ENCODE results near the gene SECISBP2L. TPM values are rescaled to one million over a fixed set of nuclear protein-coding genes. Genes with fewer than 3 reads are reported as not detected.

Gene SECISBP2L
- total and polyA plus RNA-seq, 9 of the 15 experiments (the other 6 are each of a cell fraction or from before 2014, with no cell fraction given), result 0.55 to 14.1 (median 10.4) TPM

DNA sequence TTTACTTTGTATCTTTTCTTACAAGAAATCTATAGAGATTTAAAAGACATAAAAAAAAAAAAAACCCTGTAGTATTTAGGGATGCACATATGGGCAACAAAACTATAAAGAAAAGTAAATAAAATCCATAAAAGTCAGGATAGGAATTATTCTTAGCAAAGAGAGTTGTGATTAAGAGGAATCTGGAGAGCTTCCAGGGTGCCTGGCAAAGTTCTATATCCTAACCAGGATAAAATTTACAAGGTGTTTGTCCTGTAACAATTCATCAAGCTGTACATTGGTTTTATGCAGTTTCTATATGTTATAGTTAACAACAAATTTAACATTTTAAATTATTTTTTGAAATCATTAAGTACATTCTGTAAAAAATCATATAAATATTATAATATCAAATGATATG, 7.9 kb downstream of the SECISBP2L start:
- FAIRE-seq (no peak), ATAC-seq (no peak), DNase-seq (ENCODE audit: extremely low read depth in 1 of 4, low spot score in 3 of 4) (no peak)
- TF ChIP-seq ZNF766 (CRISPR knock-in tag; conservative IDR thresholded peaks at IDR 0.05) (no peak), PHF21A (IDR thresholded peaks at IDR 0.05; ENCODE audit: borderline replicate concordance, low read depth) (no peak), ZNF232 (CRISPR knock-in tag; IDR thresholded peaks at IDR 0.05) (no peak), ZNF24 (IDR thresholded peaks at IDR 0.05) (no peak), ZNF184 (CRISPR knock-in tag; IDR thresholded peaks at IDR 0.05) (no peak), TAF1 (IDR thresholded peaks at IDR 0.05; ENCODE audit: control insufficient read depth, extremely low read depth, insufficient read depth, low read length, severe bottlenecking) (no peak), DDX20 (tag; IDR thresholded peaks at IDR 0.05; ENCODE audit: low read depth) (no peak), ZNF146 (CRISPR knock-in tag; IDR thresholded peaks at IDR 0.05; ENCODE audit: unreplicated experiment) (no peak), ZNF174 (CRISPR knock-in tag; IDR thresholded peaks at IDR 0.05) (no peak), ZNF76 (CRISPR knock-in tag; IDR thresholded peaks at IDR 0.05; ENCODE audit: borderline replicate concordance) (no peak), THRB (CRISPR knock-in tag; conservative IDR thresholded peaks at IDR 0.05) (no peak), VEZF1 (CRISPR knock-in tag; IDR thresholded peaks at IDR 0.05) (no peak), ZFPM2 (CRISPR knock-in tag; IDR thresholded peaks at IDR 0.05) (no peak), STAT5A (IDR thresholded peaks at IDR 0.05; ENCODE audit: borderline replicate concordance, low read length) (no peak), RBM25 (IDR thresholded peaks at IDR 0.05; ENCODE audit: low read depth, low read length, severe bottlenecking) (no peak), HNRNPLL (IDR thresholded peaks at IDR 0.05; ENCODE audit: low read depth, low read length, poor library complexity, severe bottlenecking) (no peak), TOE1 (IDR thresholded peaks at IDR 0.05; ENCODE audit: borderline replicate concordance) (no peak), TOE1 (CRISPR knock-in tag; IDR thresholded peaks at IDR 0.05; ENCODE audit: borderline replicate concordance, low read depth) (no peak)
- TF ChIP-seq, protein P1, sequence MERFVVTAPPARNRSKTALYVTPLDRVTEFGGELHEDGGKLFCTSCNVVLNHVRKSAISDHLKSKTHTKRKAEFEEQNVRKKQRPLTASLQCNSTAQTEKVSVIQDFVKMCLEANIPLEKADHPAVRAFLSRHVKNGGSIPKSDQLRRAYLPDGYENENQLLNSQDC (CRISPR knock-in tag; IDR thresholded peaks at IDR 0.05), result no peak
- TF ChIP-seq, protein P2, sequence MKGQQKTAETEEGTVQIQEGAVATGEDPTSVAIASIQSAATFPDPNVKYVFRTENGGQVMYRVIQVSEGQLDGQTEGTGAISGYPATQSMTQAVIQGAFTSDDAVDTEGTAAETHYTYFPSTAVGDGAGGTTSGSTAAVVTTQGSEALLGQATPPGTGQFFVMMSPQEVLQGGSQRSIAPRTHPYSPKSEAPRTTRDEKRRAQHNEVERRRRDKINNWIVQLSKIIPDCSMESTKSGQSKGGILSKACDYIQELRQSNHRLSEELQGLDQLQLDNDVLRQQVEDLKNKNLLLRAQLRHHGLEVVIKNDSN (CRISPR knock-in tag; IDR thresholded peaks at IDR 0.05), result no peak
- Histone ChIP-seq H3K36me3 (ENCODE audit: control insufficient read depth, insufficient read depth, low read length) (peaks cover 15% of the 10 kb centered on the region), H2AFZ (ENCODE audit: low read depth, low read length) (no peak overlapping the region), H3K4me3 (no peak overlapping the region), H3K27ac (ENCODE audit: extremely low read depth, low read depth, low read length) (no peak overlapping the region), H3K9ac (ENCODE audit: insufficient read depth in 1 of 2, low read depth in 2 of 2, low read length in 2 of 2) (no peak overlapping the region), H3K27me3 (ENCODE audit: control insufficient read depth in 2 of 2, insufficient read depth in 2 of 2, low read length in 2 of 2) (no peaks in the 10 kb centered on the region), H3K4me2 (ENCODE audit: insufficient read depth, low read length) (no peak overlapping the region), H3K79me2 (ENCODE audit: control insufficient read depth, insufficient read depth, low read length) (peaks cover 30% of the 10 kb centered on the region), H3K9me1 (ENCODE audit: control insufficient read depth, insufficient read depth, low read length) (no peaks in the 10 kb centered on the region), H3K4me1 (replicated peaks in 1 of 2; ENCODE audit: control insufficient read depth in 2 of 2, insufficient read depth in 2 of 2, low read length in 2 of 2) (no peaks in the 10 kb centered on the region; a peak in 1 of 5 replicates), H3K9me3 (replicated peaks; ENCODE audit: control insufficient read depth, insufficient read depth, low read depth, low read length) (no peaks in the 10 kb centered on the region), H4K20me1 (replicated peaks; ENCODE audit: control insufficient read depth, insufficient read depth, low read length) (no peaks in the 10 kb centered on the region)
- ChIA-PET CTCF (ENCODE audit: low intra/inter-chr PET ratio) (no interaction called here), POLR2A (interaction anchor here (0.5 to 1.0 kb wide), 3 partner anchors 8 to 698 kb away, joined by 3 read pairs; partner anchors contain the start of gene SECISBP2L)
- intact Hi-C loops (cut with micrococcal nuclease) (no loop called here), in situ Hi-C loops (cut with MboI) (no loop called here)
- no TSS peak for BruUV-seq (replicated peaks)
